GM13976 (cell line): ENCODE data around the gene NPAS2.

Source experiments
- DNase-seq: peaks from one replicate; pipeline ENCODE4 v3.0.0; 2012; ENCODE audit warnings: low spot score
- CTCF ChIP-seq: IDR thresholded peaks from 2 replicates; pipeline ENCODE4 v1.5.1; 2012; ENCODE audit warnings: borderline replicate concordance, mild to moderate bottlenecking; ENCODE audit not compliant: insufficient read depth; ENCODE audit errors: extremely low read depth, missing control alignments, control extremely low read depth
- in situ Hi-C: fragments of 300-500 bp; cut with MboI; formaldehyde crosslinking; loops from one replicate; pipeline ENCODE4 v1.12.0; 2022; ENCODE audit warnings: low sequenced_read_pairs, mixed read lengths, inconsistent platforms; ENCODE audit not compliant: unreplicated experiment

Gene NPAS2

GRCh38 chr2:100855606-100856005, 35.7 kb downstream of the NPAS2 start:
- no peak for DNase-seq
- in situ Hi-C loops = no loop called here
- TF ChIP-seq CTCF = no peak

GRCh38 chr2:100856732-100857131, 36.8 kb downstream of the NPAS2 start:
- TF ChIP-seq CTCF = no peak
- DNase-seq = no peak
- in situ Hi-C loops = no loop called here

- DNase-seq = no peak
- in situ Hi-C loops = no loop called here
These were observed 37.4 kb downstream of the NPAS2 start for GRCh38 chr2:100857341-100857740.

GRCh38 chr2:100857915-100858314, 38.0 kb downstream of the NPAS2 start:
- no peak for TF ChIP-seq CTCF
- in situ Hi-C loops = no loop called here
- DNase-seq = no peak

More at GRCh38 chr2:100857341-100857740, 37.4 kb downstream of the NPAS2 start:
- TF ChIP-seq CTCF = no peak

GRCh38 chr2:100859902-100860301, 40.0 kb downstream of the NPAS2 start:
- in situ Hi-C loops = no loop called here
- no peak for TF ChIP-seq CTCF

GRCh38 chr2:100861340-100861739, 41.4 kb downstream of the NPAS2 start:
- no peak for TF ChIP-seq CTCF
- in situ Hi-C loops = no loop called here

More at GRCh38 chr2:100859902-100860301, 40.0 kb downstream of the NPAS2 start:
- no peak for DNase-seq

GRCh38 chr2:100862081-100862480, 42.1 kb downstream of the NPAS2 start:
- in situ Hi-C loops = no loop called here
- no peak for TF ChIP-seq CTCF

More at GRCh38 chr2:100861340-100861739, 41.4 kb downstream of the NPAS2 start:
- no peak for DNase-seq

More at GRCh38 chr2:100862081-100862480, 42.1 kb downstream of the NPAS2 start:
- no peak for DNase-seq
